Activated CD4-positive, alpha-beta memory T cell treated with anti-CD3 and anti-CD28 coated beads, Interleukin-2, amount 10 ng/mL, durations not matched to agents 7 days and 5 days (primary cell): Measurements from ENCODE around the gene TEAD4. TPM values are rescaled to one million over a fixed set of nuclear protein-coding genes. Genes with fewer than 3 reads are reported as not detected.

Experiments
- CTCF ChIA-PET: fragments of 350-600 bp; sonication (Branson Sonifier 250); formaldehyde crosslinking; loops from one replicate; lab custom pipeline; 2021; ENCODE audit warnings: antibody characterized with exemption, inconsistent platforms; lab: Charles Lee
- POLR2A ChIA-PET: fragments of 350-600 bp; sonication (Branson Sonifier 250); formaldehyde crosslinking; loops from one replicate; lab custom pipeline; 2021; ENCODE audit warnings: antibody characterized with exemption; lab: Charles Lee
- DNase-seq: peaks from one replicate; pipeline ENCODE4 v3.0.0-alpha.2; 2020
- H3K27ac Mint-ChIP-seq: one replicate; pipeline ENCODE4 v1.8.0; 2021; ENCODE audit warnings: mild to moderate bottlenecking, mixed read lengths
- H3K27me3 Mint-ChIP-seq: one replicate; pipeline ENCODE4 v1.8.0; 2021; ENCODE audit warnings: mixed read lengths
- H3K36me3 Mint-ChIP-seq: one replicate; pipeline ENCODE4 v1.8.0; 2021; ENCODE audit warnings: low read depth, mixed read lengths
- H3K4me1 Mint-ChIP-seq: one replicate; pipeline ENCODE4 v1.8.0; 2021; ENCODE audit warnings: mixed read lengths
- H3K4me3 Mint-ChIP-seq: one replicate; pipeline ENCODE4 v1.8.0; 2021; ENCODE audit warnings: mild to moderate bottlenecking, mixed read lengths
- H3K9me3 Mint-ChIP-seq: one replicate; pipeline ENCODE4 v1.8.0; 2021; ENCODE audit warnings: mixed read lengths
- total RNA-seq, 2 experiments: library from RNA; stranded (reverse); gene quantifications; one replicate each; pipeline ENCODE4 v1.2.3, GENCODE V29; 2021

The TEAD4 gene
- total RNA-seq, 2 experiments from 2014 or later: 0.68 to 0.83 TPM

- Mint-ChIP-seq H3K4me3 (no peak overlapping the region), H3K27ac (no peak overlapping the region), H3K36me3 (no peaks in the 10 kb centered on the region), H3K9me3 (no peaks in the 10 kb centered on the region), H3K27me3 (peaks cover 17% of the 10 kb centered on the region), H3K4me1 (no peaks in the 10 kb centered on the region)
- POLR2A ChIA-PET: interaction anchor here (1.2 kb wide), 1 partner anchor 197 kb away, joined by 4 read pairs; no protein-coding TSS in a partner anchor
- CTCF ChIA-PET: interaction anchor here (0.7 to 1.5 kb wide), 9 partner anchors 15 to 189 kb away, joined by 3 to 6 read pairs (median 3); no protein-coding TSS in a partner anchor
- peak; percentile 68 for DNase-seq
Measured at GRCh38 chr12:3041558-3042164, 82.5 kb downstream of the TEAD4 start.

GRCh38 chr12:3042394-3042793 is 83.2 kb downstream of the TEAD4 start:
- Mint-ChIP-seq H3K9me3 (no peaks in the 10 kb centered on the region), H3K27ac (no peak overlapping the region), H3K36me3 (no peaks in the 10 kb centered on the region), H3K4me3 (no peak overlapping the region), H3K27me3 (peaks cover 17% of the 10 kb centered on the region), H3K4me1 (no peaks in the 10 kb centered on the region)
- DNase-seq: no peak
- ChIA-PET POLR2A (interaction anchor here (1.2 kb wide), 1 partner anchor 198 kb away, joined by 4 read pairs; no protein-coding TSS in a partner anchor), CTCF (interaction anchor here (0.8 to 1.5 kb wide), 7 partner anchors 16 to 190 kb away, joined by 3 to 5 read pairs (median 3); no protein-coding TSS in a partner anchor)

- ChIA-PET CTCF (interaction anchor here (0.8 to 1.5 kb wide), 3 partner anchors 16 to 30 kb away, joined by 3 to 5 read pairs (median 3); no protein-coding TSS in a partner anchor), POLR2A (no interaction called here)
- Mint-ChIP-seq H3K36me3 (no peaks in the 10 kb centered on the region), H3K4me3 (no peak overlapping the region), H3K9me3 (no peaks in the 10 kb centered on the region), H3K27me3 (peaks cover 17% of the 10 kb centered on the region), H3K4me1 (no peaks in the 10 kb centered on the region), H3K27ac (no peak overlapping the region)
- DNase-seq: no peak
Measured at GRCh38 chr12:3042826-3043225, 83.6 kb downstream of the TEAD4 start.

GRCh38 chr12:3043406-3043805 is 84.2 kb downstream of the TEAD4 start:
- no peak for DNase-seq
- H3K27ac Mint-ChIP-seq: no peak overlapping the region
- H3K9me3 Mint-ChIP-seq: no peaks in the 10 kb centered on the region
- no peak overlapping the region for H3K4me3 Mint-ChIP-seq
- ChIA-PET CTCF (no interaction called here), POLR2A (no interaction called here)
- H3K36me3 Mint-ChIP-seq: no peaks in the 10 kb centered on the region
- H3K27me3 Mint-ChIP-seq: peaks cover 17% of the 10 kb centered on the region
- H3K4me1 Mint-ChIP-seq: no peaks in the 10 kb centered on the region

- peaks cover 18% of the 10 kb centered on the region for H3K27me3 Mint-ChIP-seq
- ChIA-PET POLR2A (no interaction called here), CTCF (no interaction called here)
- DNase-seq: no peak
- H3K36me3 Mint-ChIP-seq: no peaks in the 10 kb centered on the region
- no peaks in the 10 kb centered on the region for H3K4me1 Mint-ChIP-seq
- H3K27ac Mint-ChIP-seq: no peak overlapping the region
- no peak overlapping the region for H3K4me3 Mint-ChIP-seq
- no peaks in the 10 kb centered on the region for H3K9me3 Mint-ChIP-seq
Measured at GRCh38 chr12:3044141-3044630, 85.0 kb downstream of the TEAD4 start.

- Mint-ChIP-seq H3K9me3 (no peaks in the 10 kb centered on the region), H3K27ac (no peak overlapping the region), H3K36me3 (no peaks in the 10 kb centered on the region), H3K4me3 (no peak overlapping the region), H3K4me1 (no peaks in the 10 kb centered on the region), H3K27me3 (peaks cover 24% of the 10 kb centered on the region)
- DNase-seq: no peak
- ChIA-PET CTCF (no interaction called here), POLR2A (no interaction called here)
Measured at GRCh38 chr12:3045494-3045893, 86.3 kb downstream of the TEAD4 start.

GRCh38 chr12:3045989-3046388 is 86.8 kb downstream of the TEAD4 start:
- Mint-ChIP-seq H3K27me3 (peaks cover 24% of the 10 kb centered on the region), H3K27ac (no peak overlapping the region), H3K9me3 (no peaks in the 10 kb centered on the region)

GRCh38 chr12:3046441-3047200 is 87.4 kb downstream of the TEAD4 start:
- Mint-ChIP-seq H3K36me3 (no peaks in the 10 kb centered on the region), H3K9me3 (no peaks in the 10 kb centered on the region), H3K27ac (no peak overlapping the region), H3K4me1 (no peaks in the 10 kb centered on the region), H3K4me3 (no peak overlapping the region), H3K27me3 (peaks cover 23% of the 10 kb centered on the region)
- ChIA-PET CTCF (no interaction called here), POLR2A (no interaction called here)
- DNase-seq: no peak

More at GRCh38 chr12:3045989-3046388, 86.8 kb downstream of the TEAD4 start:
- Mint-ChIP-seq H3K4me3 (no peak overlapping the region), H3K4me1 (no peaks in the 10 kb centered on the region), H3K36me3 (no peaks in the 10 kb centered on the region)
- CTCF ChIA-PET: no interaction called here
- no peak for DNase-seq
- POLR2A ChIA-PET: no interaction called here

GRCh38 chr12:3047961-3048360 is 88.8 kb downstream of the TEAD4 start:
- CTCF ChIA-PET: no interaction called here
- POLR2A ChIA-PET: no interaction called here
- H3K4me3 Mint-ChIP-seq: no peak overlapping the region
- no peaks in the 10 kb centered on the region for H3K36me3 Mint-ChIP-seq
- no peak overlapping the region for H3K27ac Mint-ChIP-seq
- H3K27me3 Mint-ChIP-seq: peaks cover 20% of the 10 kb centered on the region
- H3K4me1 Mint-ChIP-seq: no peaks in the 10 kb centered on the region
- DNase-seq: no peak
- H3K9me3 Mint-ChIP-seq: no peaks in the 10 kb centered on the region

- H3K27me3 Mint-ChIP-seq: peaks cover 14% of the 10 kb centered on the region
- no peaks in the 10 kb centered on the region for H3K36me3 Mint-ChIP-seq
- DNase-seq: no peak
- H3K9me3 Mint-ChIP-seq: no peaks in the 10 kb centered on the region
- no peaks in the 10 kb centered on the region for H3K4me1 Mint-ChIP-seq
- no peak overlapping the region for H3K4me3 Mint-ChIP-seq
- H3K27ac Mint-ChIP-seq: no peak overlapping the region
- CTCF ChIA-PET: no interaction called here
- POLR2A ChIA-PET: no interaction called here
Measured at GRCh38 chr12:3048540-3048939, 89.3 kb downstream of the TEAD4 start.

GRCh38 chr12:3049176-3049575 is 90.0 kb downstream of the TEAD4 start:
- ChIA-PET CTCF (no interaction called here), POLR2A (no interaction called here)
- Mint-ChIP-seq H3K4me3 (no peak overlapping the region), H3K27me3 (peaks cover 9% of the 10 kb centered on the region), H3K27ac (no peak overlapping the region), H3K4me1 (no peaks in the 10 kb centered on the region), H3K36me3 (no peaks in the 10 kb centered on the region), H3K9me3 (no peaks in the 10 kb centered on the region)
- DNase-seq: no peak

GRCh38 chr12:3049611-3050249 is 90.5 kb downstream of the TEAD4 start:
- no peak overlapping the region for H3K27ac Mint-ChIP-seq
- ChIA-PET CTCF (interaction anchor here (0.5 kb wide), 1 partner anchor 14 kb away, joined by 4 read pairs; no protein-coding TSS in a partner anchor), POLR2A (no interaction called here)
- H3K36me3 Mint-ChIP-seq: no peaks in the 10 kb centered on the region
- H3K4me3 Mint-ChIP-seq: no peak overlapping the region
- no peak for DNase-seq
- H3K9me3 Mint-ChIP-seq: no peaks in the 10 kb centered on the region
- H3K27me3 Mint-ChIP-seq: peaks cover 9% of the 10 kb centered on the region
- H3K4me1 Mint-ChIP-seq: no peaks in the 10 kb centered on the region

GRCh38 chr12:3054374-3054773 is 95.2 kb downstream of the TEAD4 start:
- Mint-ChIP-seq H3K4me3 (no peak overlapping the region), H3K36me3 (no peaks in the 10 kb centered on the region), H3K27me3 (peaks cover 10% of the 10 kb centered on the region), H3K9me3 (no peaks in the 10 kb centered on the region), H3K27ac (no peak overlapping the region), H3K4me1 (no peaks in the 10 kb centered on the region)
- POLR2A ChIA-PET: no interaction called here
- DNase-seq: no peak
- CTCF ChIA-PET: no interaction called here
